Subcutaneous abdominal adipose tissue (tissue), 5 donors: ENCODE results near the gene FILIP1L.
"Not testable (repeated sequence)": the region's sequence is repeated elsewhere in the genome, so short reads cannot be mapped to it uniquely, and the experiment has no call there.

ENCODE experiments used
- H3K27ac ChIP-seq: one replicate; pipeline ENCODE4 v1.7.0; 2013; ENCODE audit warnings: low read depth, mild to moderate bottlenecking, inconsistent platforms, low read length, moderate library complexity
- H3K27me3 ChIP-seq, 5 donors: one replicate each; pipeline ENCODE4 v1.7.0; 2013; ENCODE audit warnings: low read length in 5 of 5, inconsistent platforms in 1 of 5; ENCODE audit not compliant: control insufficient read depth in 5 of 5, insufficient read depth in 4 of 5
- H3K36me3 ChIP-seq, 5 donors: one replicate each; pipeline ENCODE4 v1.7.0; 2013; ENCODE audit warnings: low read length in 5 of 5; ENCODE audit not compliant: control insufficient read depth in 5 of 5, insufficient read depth in 5 of 5
- H3K4me1 ChIP-seq, 5 donors: one replicate each; pipeline ENCODE4 v1.7.0; 2013; ENCODE audit warnings: low read length in 5 of 5, mild to moderate bottlenecking in 3 of 5, moderate library complexity in 1 of 5; ENCODE audit not compliant: control insufficient read depth in 5 of 5, insufficient read depth in 5 of 5
- H3K4me3 ChIP-seq, 5 donors: one replicate each; pipeline ENCODE4 v1.7.0; 2013; ENCODE audit warnings: low read length in 5 of 5, low read depth in 1 of 5
- H3K9ac ChIP-seq, 5 donors: one replicate each; pipeline ENCODE4 v1.7.0; 2013; ENCODE audit warnings: low read length in 5 of 5, mild to moderate bottlenecking in 4 of 5, moderate library complexity in 3 of 5
- H3K9me3 ChIP-seq, 5 donors: one replicate each; pipeline ENCODE4 v1.7.0; 2013; ENCODE audit warnings: low read length in 5 of 5; ENCODE audit not compliant: control insufficient read depth in 5 of 5
- donor health status: healthy.
- donor health status: healthy.
- donor health status: healthy.
- donor health status: healthy.
- donor health status: healthy.

FILIP1L gene

GRCh38 chr3:99850608-99851007 is 263.7 kb downstream of the FILIP1L start:
- Histone ChIP-seq H3K36me3 (peaks cover 7 to 31% (median 10%) of the 10 kb centered on the region in 5 donors), H3K9me3 (peaks cover 0 to 6% (median 0%) of the 10 kb centered on the region in 5 donors), H3K4me1 (peaks cover 2 to 22% (median 17%) of the 10 kb centered on the region in 5 donors), H3K27me3 (no peaks in the 10 kb centered on the region), H3K9ac (no peak overlapping the region), H3K27ac (no peak overlapping the region), H3K4me3 (no peak overlapping the region)

- peaks cover 7 to 19% (median 10%) of the 10 kb centered on the region in 5 donors for H3K36me3 ChIP-seq
- no peak overlapping the region for H3K9ac ChIP-seq
- peaks cover 0 to 6% (median 0%) of the 10 kb centered on the region in 5 donors for H3K9me3 ChIP-seq
- no peak overlapping the region for H3K4me3 ChIP-seq
- H3K4me1 ChIP-seq = peaks cover 6 to 44% (median 31%) of the 10 kb centered on the region in 5 donors
- no peaks in the 10 kb centered on the region for H3K27me3 ChIP-seq
- H3K27ac ChIP-seq = no peak overlapping the region
These were observed 265.9 kb downstream of the FILIP1L start for GRCh38 chr3:99848433-99848832.

- Histone ChIP-seq H3K27ac (peak overlapping the region; percentile 89), H3K9me3 (peaks cover 0 to 6% (median 0%) of the 10 kb centered on the region in 5 donors), H3K4me3 (peak overlapping the region in 2 of 5 donors; percentile 18 to 26), H3K9ac (peak overlapping the region in 2 of 5 donors; percentile 36 to 57), H3K36me3 (peaks cover 7 to 19% (median 10%) of the 10 kb centered on the region in 5 donors), H3K27me3 (no peaks in the 10 kb centered on the region), H3K4me1 (peaks cover 6 to 48% (median 36%) of the 10 kb centered on the region in 5 donors)
These were observed 267.7 kb downstream of the FILIP1L start for GRCh38 chr3:99846477-99847160.

- Histone ChIP-seq H3K9ac (peak overlapping the region in 2 of 5 donors; percentile 36 to 57), H3K9me3 (peaks cover 0 to 6% (median 0%) of the 10 kb centered on the region in 5 donors), H3K27ac (peak overlapping the region; percentile 89), H3K4me1 (peaks cover 6 to 48% (median 36%) of the 10 kb centered on the region in 5 donors), H3K27me3 (no peaks in the 10 kb centered on the region), H3K4me3 (peak overlapping the region in 2 of 5 donors; percentile 18 to 26), H3K36me3 (peaks cover 7 to 19% (median 10%) of the 10 kb centered on the region in 5 donors)
These were observed 268.3 kb downstream of the FILIP1L start for GRCh38 chr3:99845999-99846398.

- H3K4me3 ChIP-seq = no peak overlapping the region
- peaks cover 0 to 6% (median 0%) of the 10 kb centered on the region in 5 donors for H3K9me3 ChIP-seq
- peak overlapping the region; percentile 89 for H3K27ac ChIP-seq
- peaks cover under 1 to 13% (median 5%) of the 10 kb centered on the region in 5 donors for H3K36me3 ChIP-seq
- peak overlapping the region in 2 of 5 donors; percentile 14 to 36 for H3K9ac ChIP-seq
- H3K27me3 ChIP-seq = no peaks in the 10 kb centered on the region
- H3K4me1 ChIP-seq = peaks cover 6 to 48% (median 36%) of the 10 kb centered on the region in 5 donors
These were observed 269.0 kb downstream of the FILIP1L start for GRCh38 chr3:99845331-99845730.

GRCh38 chr3:99843590-99844258 is 270.6 kb downstream of the FILIP1L start:
- Histone ChIP-seq H3K27ac (peak overlapping the region; percentile 71), H3K9ac (peak overlapping the region in 3 of 5 donors; percentile 45 to 72 (median 59)), H3K36me3 (peaks cover 0 to 6% (median 0%) of the 10 kb centered on the region in 5 donors), H3K27me3 (no peaks in the 10 kb centered on the region), H3K4me1 (peaks cover 6 to 48% (median 36%) of the 10 kb centered on the region in 5 donors), H3K9me3 (peaks cover 0 to 3% (median 0%) of the 10 kb centered on the region in 5 donors), H3K4me3 (peak overlapping the region in 2 of 5 donors; percentile 24 to 49)

GRCh38 chr3:99842826-99843589 is 271.3 kb downstream of the FILIP1L start:
- Histone ChIP-seq H3K4me1 (peaks cover 6 to 46% (median 39%) of the 10 kb centered on the region in 5 donors), H3K36me3 (peaks cover 0 to under 1% (median 0%) of the 10 kb centered on the region in 5 donors), H3K27me3 (no peaks in the 10 kb centered on the region), H3K4me3 (no peak overlapping the region), H3K27ac (peak overlapping the region; percentile 71), H3K9ac (peak overlapping the region in 2 of 5 donors; percentile 45 to 59), H3K9me3 (no peaks in the 10 kb centered on the region)

GRCh38 chr3:99841949-99842348 is 272.4 kb downstream of the FILIP1L start:
- not testable (repeated sequence) for H3K9ac ChIP-seq, H3K9me3 ChIP-seq, H3K27ac ChIP-seq, H3K36me3 ChIP-seq, H3K4me3 ChIP-seq, H3K27me3 ChIP-seq
- peaks cover 8 to 50% (median 33%) of the 10 kb centered on the region in 5 donors for H3K4me1 ChIP-seq

GRCh38 chr3:99839613-99840012 is 274.7 kb downstream of the FILIP1L start:
- H3K9ac ChIP-seq = no peak overlapping the region
- peaks cover 6 to 39% (median 14%) of the 10 kb centered on the region in 5 donors for H3K4me1 ChIP-seq
- H3K9me3 ChIP-seq = no peaks in the 10 kb centered on the region
- no peaks in the 10 kb centered on the region for H3K27me3 ChIP-seq
- no peak overlapping the region for H3K27ac ChIP-seq
- H3K36me3 ChIP-seq = no peaks in the 10 kb centered on the region
- H3K4me3 ChIP-seq = no peak overlapping the region
